Central memory CD8-positive, alpha-beta T cell (primary cell): ENCODE measurements around the gene GPX4.

Experiments
- ATAC-seq: fragments of 150-1000 bp; cut with Tn5 transposase; replicated peaks from 2 replicates; pipeline ENCODE4 v1.10.0; 2022; ENCODE audit warnings: mild to moderate bottlenecking, moderate FRiP score, moderate number of reproducible peaks; ENCODE audit not compliant: poor library complexity, severe bottlenecking; ENCODE audit errors: extremely low read depth
- DNase-seq, 2 donors: peaks; one replicate each; pipeline ENCODE4 v3.0.0; 2021; ENCODE audit warnings: low spot score in 2 of 2
- H3K27ac Mint-ChIP-seq: one replicate; pipeline ENCODE4 v1.8.0; 2022; ENCODE audit warnings: low read depth, mild to moderate bottlenecking, moderate library complexity, mixed read lengths
- H3K27me3 Mint-ChIP-seq: one replicate; pipeline ENCODE4 v1.8.0; 2022; ENCODE audit warnings: mixed read lengths
- H3K36me3 Mint-ChIP-seq: one replicate; pipeline ENCODE4 v1.8.0; 2022; ENCODE audit warnings: mild to moderate bottlenecking, moderate library complexity, mixed read lengths; ENCODE audit not compliant: insufficient read depth
- H3K4me1 Mint-ChIP-seq: one replicate; pipeline ENCODE4 v1.8.0; 2022; ENCODE audit warnings: mixed read lengths
- H3K4me3 Mint-ChIP-seq: one replicate; pipeline ENCODE4 v1.8.0; 2022; ENCODE audit warnings: mild to moderate bottlenecking, moderate library complexity, mixed read lengths
- H3K9me3 Mint-ChIP-seq: one replicate; pipeline ENCODE4 v1.8.0; 2022; ENCODE audit warnings: mixed read lengths

Gene GPX4

GRCh38 chr19:1091544-1092175, 12.1 kb upstream of the GPX4 start:
- H3K9me3 Mint-ChIP-seq, result no peaks in the 10 kb centered on the region
- DNase-seq (no peak), ATAC-seq (no peak)
- no peak overlapping the region for H3K4me3 Mint-ChIP-seq
- no peaks in the 10 kb centered on the region for H3K27me3 Mint-ChIP-seq
- no peak overlapping the region for H3K27ac Mint-ChIP-seq
- H3K4me1 Mint-ChIP-seq, result peaks cover 43% of the 10 kb centered on the region
- H3K36me3 Mint-ChIP-seq, result peaks cover 64% of the 10 kb centered on the region

- peaks cover 50% of the 10 kb centered on the region for H3K36me3 Mint-ChIP-seq
- peak overlapping the region; percentile 74 for H3K27ac Mint-ChIP-seq
- peaks cover 33% of the 10 kb centered on the region for H3K4me1 Mint-ChIP-seq
- H3K4me3 Mint-ChIP-seq, result peak overlapping the region; percentile 95
- no peak for DNase-seq
- H3K27me3 Mint-ChIP-seq, result no peaks in the 10 kb centered on the region
- no peaks in the 10 kb centered on the region for H3K9me3 Mint-ChIP-seq
- ATAC-seq, result no peak
Observed at GRCh38 chr19:1093330-1093729, 10.5 kb upstream of the GPX4 start.

GRCh38 chr19:1093811-1094553, 9.8 kb upstream of the GPX4 start:
- H3K9me3 Mint-ChIP-seq, result no peaks in the 10 kb centered on the region
- no peaks in the 10 kb centered on the region for H3K27me3 Mint-ChIP-seq
- peak overlapping the region; percentile 85 for H3K27ac Mint-ChIP-seq
- peaks cover 34% of the 10 kb centered on the region for H3K4me1 Mint-ChIP-seq
- H3K36me3 Mint-ChIP-seq, result peaks cover 47% of the 10 kb centered on the region
- DNase-seq (no peak), ATAC-seq (no peak)
- H3K4me3 Mint-ChIP-seq, result peak overlapping the region; percentile 95

- H3K4me3 Mint-ChIP-seq, result peak overlapping the region; percentile 95
- H3K27ac Mint-ChIP-seq, result peak overlapping the region; percentile 85
- no peaks in the 10 kb centered on the region for H3K27me3 Mint-ChIP-seq
- H3K36me3 Mint-ChIP-seq, result peaks cover 40% of the 10 kb centered on the region
- DNase-seq, result no peak
- peaks cover 34% of the 10 kb centered on the region for H3K4me1 Mint-ChIP-seq
- H3K9me3 Mint-ChIP-seq, result no peaks in the 10 kb centered on the region
- peak; percentile 7 for ATAC-seq
Observed at GRCh38 chr19:1094655-1094977, 9.2 kb upstream of the GPX4 start.

GRCh38 chr19:1094978-1095701, 8.7 kb upstream of the GPX4 start, which contains the start of gene POLR2E:
TSS of gene POLR2E (minus strand) at chr19:1095375. CDS start at chr19:1095315, 60 bp downstream.
- Mint-ChIP-seq H3K27ac (peak within 1 kb of the TSS; percentile 85), H3K36me3 (peaks cover 38% of the 10 kb centered on the region)
- peak; percentile 95 for ATAC-seq

GRCh38 chr19:1097810-1098176, 6.0 kb upstream of the GPX4 start:
- peaks cover 44% of the 10 kb centered on the region for H3K4me1 Mint-ChIP-seq
- ATAC-seq, result no peak
- no peak for DNase-seq
- peaks cover 22% of the 10 kb centered on the region for H3K36me3 Mint-ChIP-seq
- H3K27ac Mint-ChIP-seq, result no peak overlapping the region
- no peaks in the 10 kb centered on the region for H3K9me3 Mint-ChIP-seq
- no peaks in the 10 kb centered on the region for H3K27me3 Mint-ChIP-seq
- H3K4me3 Mint-ChIP-seq, result no peak overlapping the region

More at GRCh38 chr19:1094978-1095701, 8.7 kb upstream of the GPX4 start, which contains the start of gene POLR2E:
- no peaks in the 10 kb centered on the region for H3K9me3 Mint-ChIP-seq
- H3K27me3 Mint-ChIP-seq, result no peaks in the 10 kb centered on the region
- H3K4me3 Mint-ChIP-seq, result peak within 1 kb of the TSS; percentile 95
- peaks cover 39% of the 10 kb centered on the region for H3K4me1 Mint-ChIP-seq
- DNase-seq, result peak; percentile 98 to 99

GRCh38 chr19:1098177-1099051, 5.4 kb upstream of the GPX4 start:
- no peak overlapping the region for H3K27ac Mint-ChIP-seq
- H3K4me1 Mint-ChIP-seq, result peaks cover 47% of the 10 kb centered on the region
- no peak overlapping the region for H3K4me3 Mint-ChIP-seq
- no peaks in the 10 kb centered on the region for H3K27me3 Mint-ChIP-seq
- DNase-seq (no peak), ATAC-seq (no peak)
- H3K9me3 Mint-ChIP-seq, result no peaks in the 10 kb centered on the region
- H3K36me3 Mint-ChIP-seq, result peaks cover 23% of the 10 kb centered on the region

GRCh38 chr19:1101337-1101698, 2.5 kb upstream of the GPX4 start:
- Mint-ChIP-seq H3K9me3 (no peaks in the 10 kb centered on the region), H3K27ac (no peak overlapping the region), H3K4me1 (peaks cover 22% of the 10 kb centered on the region), H3K27me3 (no peaks in the 10 kb centered on the region), H3K4me3 (no peak overlapping the region), H3K36me3 (peaks cover 25% of the 10 kb centered on the region)
- DNase-seq, result no peak
- ATAC-seq, result no peak

GRCh38 chr19:1102407-1103131, 1.2 kb upstream of the GPX4 start:
- Mint-ChIP-seq H3K36me3 (peaks cover 33% of the 10 kb centered on the region), H3K9me3 (no peaks in the 10 kb centered on the region), H3K27me3 (no peaks in the 10 kb centered on the region), H3K27ac (peak overlapping the region; percentile 84), H3K4me3 (peak overlapping the region; percentile 66), H3K4me1 (peaks cover 22% of the 10 kb centered on the region)
- ATAC-seq, result no peak
- DNase-seq, result no peak

- ATAC-seq (no peak), DNase-seq (no peak)
- H3K4me1 Mint-ChIP-seq, result peaks cover 22% of the 10 kb centered on the region
- no peaks in the 10 kb centered on the region for H3K27me3 Mint-ChIP-seq
- no peaks in the 10 kb centered on the region for H3K9me3 Mint-ChIP-seq
- H3K36me3 Mint-ChIP-seq, result peaks cover 30% of the 10 kb centered on the region
- H3K27ac Mint-ChIP-seq, result peak overlapping the region; percentile 84
- H3K4me3 Mint-ChIP-seq, result peak overlapping the region; percentile 66
Observed at GRCh38 chr19:1103132-1103707, 574 bp upstream of the GPX4 start.

- H3K4me1 Mint-ChIP-seq, result peaks cover 17% of the 10 kb centered on the region
- ATAC-seq, result peak; percentile 48
- peak; percentile 50 to 59 for DNase-seq
- peak overlapping the region; percentile 65 for H3K27ac Mint-ChIP-seq
- peaks cover 31% of the 10 kb centered on the region for H3K36me3 Mint-ChIP-seq
- H3K4me3 Mint-ChIP-seq, result peak overlapping the region; percentile 66
- H3K9me3 Mint-ChIP-seq, result no peaks in the 10 kb centered on the region
- no peaks in the 10 kb centered on the region for H3K27me3 Mint-ChIP-seq
Observed at GRCh38 chr19:1104311-1105007, 665 bp downstream of the GPX4 start.
